Upper lobe of left lung (tissue), 4 donors: ENCODE data around the gene CTNNA1.

Source experiments
- POLR2A ChIP-seq, 4 donors: fragments of 450-650 bp; IDR thresholded peaks; one replicate each; pipeline ENCODE4 v1.5.1; 2016 to 2017; ENCODE audit warnings: antibody characterized with exemption in 4 of 4, mild to moderate bottlenecking in 2 of 4
- TF ChIP-seq, protein P1 (sequence below), 6 experiments: fragments of 450-650 bp in 4 of 6; fragments of 200-600 bp in 2 of 6; sonication (generic) in 2 of 6; IDR thresholded peaks; one replicate each; pipeline ENCODE4 v1.5.1; 2016 to 2019; ENCODE audit warnings: antibody characterized with exemption in 6 of 6

DNA sequence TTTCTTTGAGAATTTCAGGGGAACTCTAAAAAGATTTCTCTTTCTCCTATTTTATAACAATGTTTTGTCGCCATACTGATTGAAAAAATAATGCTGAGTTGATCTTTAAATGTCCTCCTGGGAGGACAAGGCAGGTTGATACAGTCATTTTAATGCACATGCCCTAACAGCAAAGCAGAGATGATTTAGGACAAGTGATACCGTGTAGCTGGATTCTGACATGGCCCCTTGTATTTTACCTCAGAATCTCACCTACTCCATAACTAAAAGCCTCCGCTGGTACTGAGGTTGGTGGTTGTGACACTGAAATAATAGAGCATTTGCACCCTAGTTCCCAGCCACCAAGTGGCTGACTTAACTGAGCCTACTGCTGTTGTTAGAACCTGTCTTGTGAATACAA, 122.7 kb downstream of the CTNNA1 start:
- no peak for TF ChIP-seq POLR2A (IDR thresholded peaks at IDR 0.05)
- TF ChIP-seq, protein P1, sequence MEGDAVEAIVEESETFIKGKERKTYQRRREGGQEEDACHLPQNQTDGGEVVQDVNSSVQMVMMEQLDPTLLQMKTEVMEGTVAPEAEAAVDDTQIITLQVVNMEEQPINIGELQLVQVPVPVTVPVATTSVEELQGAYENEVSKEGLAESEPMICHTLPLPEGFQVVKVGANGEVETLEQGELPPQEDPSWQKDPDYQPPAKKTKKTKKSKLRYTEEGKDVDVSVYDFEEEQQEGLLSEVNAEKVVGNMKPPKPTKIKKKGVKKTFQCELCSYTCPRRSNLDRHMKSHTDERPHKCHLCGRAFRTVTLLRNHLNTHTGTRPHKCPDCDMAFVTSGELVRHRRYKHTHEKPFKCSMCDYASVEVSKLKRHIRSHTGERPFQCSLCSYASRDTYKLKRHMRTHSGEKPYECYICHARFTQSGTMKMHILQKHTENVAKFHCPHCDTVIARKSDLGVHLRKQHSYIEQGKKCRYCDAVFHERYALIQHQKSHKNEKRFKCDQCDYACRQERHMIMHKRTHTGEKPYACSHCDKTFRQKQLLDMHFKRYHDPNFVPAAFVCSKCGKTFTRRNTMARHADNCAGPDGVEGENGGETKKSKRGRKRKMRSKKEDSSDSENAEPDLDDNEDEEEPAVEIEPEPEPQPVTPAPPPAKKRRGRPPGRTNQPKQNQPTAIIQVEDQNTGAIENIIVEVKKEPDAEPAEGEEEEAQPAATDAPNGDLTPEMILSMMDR (IDR thresholded peaks at IDR 0.05) = no peak
